Transverse colon (tissue), 4 donors: ENCODE measurements around the gene NPR1.

Experiments used
- CTCF ChIP-seq, 5 experiments: fragments of 200-600 bp in 3 of 5; fragments of 450-650 bp in 2 of 5; sonication (generic) in 3 of 5; IDR thresholded peaks; 1 replicate in 2 of 5; 2 replicates in 3 of 5; pipeline ENCODE4 v1.5.1; 2016 to 2017; ENCODE audit warnings: antibody characterized with exemption in 5 of 5, inconsistent platforms in 3 of 5, mild to moderate bottlenecking in 2 of 5, moderate library complexity in 1 of 5
- POLR2AphosphoS5 ChIP-seq, 3 donors: sonication (generic); formaldehyde crosslinking; IDR thresholded peaks; one replicate each; pipeline ENCODE4 v1.6.1; 2016; ENCODE audit warnings: antibody characterized with exemption in 3 of 3

DNA sequence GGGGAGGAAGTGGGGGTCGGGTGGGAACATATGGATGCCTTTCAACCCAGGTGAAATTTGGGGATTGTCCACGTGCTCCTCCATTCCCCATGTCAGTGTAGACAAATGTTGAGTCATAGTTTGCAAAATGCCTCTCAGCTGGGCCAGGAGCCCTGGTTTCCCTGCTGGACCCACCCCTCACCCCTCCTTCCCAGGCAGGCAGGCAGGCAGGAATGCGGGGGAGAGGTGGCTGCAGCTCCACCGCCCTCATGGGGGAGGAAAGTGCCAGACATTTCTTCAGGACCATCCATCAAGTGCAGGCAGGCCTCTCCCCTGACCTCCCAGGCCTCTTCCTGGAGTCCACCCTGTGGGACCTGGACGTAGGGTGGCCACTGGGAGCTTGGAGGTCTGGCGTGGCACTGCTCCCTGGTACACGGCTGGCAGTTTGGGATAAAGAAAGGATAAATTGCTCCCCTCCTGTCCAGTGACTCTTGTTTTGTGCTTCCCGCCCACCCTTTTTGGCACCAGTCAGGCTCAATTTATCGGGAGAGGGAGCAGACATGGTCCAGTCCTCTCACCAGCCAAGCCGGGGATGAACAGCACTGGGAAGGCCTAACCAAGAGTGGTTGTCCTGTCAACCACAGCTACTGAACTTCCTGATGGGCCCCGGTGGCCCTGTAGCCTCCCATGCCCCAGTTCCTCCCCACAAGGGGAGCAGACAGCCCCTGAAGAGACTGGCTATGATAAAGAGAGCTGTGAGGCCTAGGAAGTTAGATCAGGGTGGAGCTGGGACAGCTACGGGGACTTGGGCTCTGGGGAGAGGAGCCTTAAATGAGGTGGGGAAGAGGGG lies 18.9 kb downstream of the NPR1 start:
- TF ChIP-seq CTCF (IDR thresholded peaks at IDR 0.05) (no peak), POLR2AphosphoS5 (IDR thresholded peaks at IDR 0.05) (no peak)
